ENCODE measurements around the gene ARTN.

The ARTN gene

GRCh38 chr1:43910343-43910742, 23.3 kb upstream of the ARTN start:
- no peak overlapping the region for H3K4me3 ChIP-seq (ENCODE audit: low read length)
- no peak for DNase-seq (ENCODE audit: low read depth)
- no peak for TF ChIP-seq CTCF (IDR thresholded peaks at IDR 0.05; ENCODE audit: insufficient read depth, low read depth, low read length, missing control alignments)

- TF ChIP-seq CTCF (IDR thresholded peaks at IDR 0.05; ENCODE audit: insufficient read depth, low read depth, low read length, missing control alignments) = no peak
- no peak overlapping the region for H3K4me3 ChIP-seq (ENCODE audit: low read length)
- peak; percentile 97 for DNase-seq (ENCODE audit: low read depth)
These were observed 21.0 kb upstream of the ARTN start for GRCh38 chr1:43912607-43913006.

GRCh38 chr1:43913051-43913501, 20.5 kb upstream of the ARTN start:
- no peak for TF ChIP-seq CTCF (IDR thresholded peaks at IDR 0.05; ENCODE audit: insufficient read depth, low read depth, low read length, missing control alignments)
- H3K4me3 ChIP-seq (ENCODE audit: low read length) = no peak overlapping the region
- DNase-seq (ENCODE audit: low read depth) = no peak

GRCh38 chr1:43913666-43914360, 19.8 kb upstream of the ARTN start:
- H3K4me3 ChIP-seq (ENCODE audit: low read length) = no peak overlapping the region
- no peak for DNase-seq (ENCODE audit: low read depth)
- no peak for TF ChIP-seq CTCF (IDR thresholded peaks at IDR 0.05; ENCODE audit: insufficient read depth, low read depth, low read length, missing control alignments)

GRCh38 chr1:43914576-43915525, 18.8 kb upstream of the ARTN start:
- TF ChIP-seq CTCF (IDR thresholded peaks at IDR 0.05; ENCODE audit: insufficient read depth, low read depth, low read length, missing control alignments) = no peak
- peak; percentile 81 for DNase-seq (ENCODE audit: low read depth)
- H3K4me3 ChIP-seq (ENCODE audit: low read length) = no peak overlapping the region

- no peak overlapping the region for H3K4me3 ChIP-seq (ENCODE audit: low read length)
- DNase-seq (ENCODE audit: low read depth) = no peak
- no peak for TF ChIP-seq CTCF (IDR thresholded peaks at IDR 0.05; ENCODE audit: insufficient read depth, low read depth, low read length, missing control alignments)
These were observed 13.7 kb upstream of the ARTN start for GRCh38 chr1:43919906-43920305.
